Left lobe of liver (tissue), 2 donors: ENCODE results near the gene PHIP. TPM values are rescaled to one million over a fixed set of nuclear protein-coding genes. Genes with fewer than 3 reads are reported as not detected.
A peak's percentile ranks its signal among the peaks of the same experiment; 100 is the strongest.

Experiments
- ATAC-seq: fragments of 200-7000 bp; cut with Tn5 transposase; one replicate; pipeline ENCODE4 v1.9.1; 2020; ENCODE audit warnings: mild to moderate bottlenecking, moderate library complexity
- DNase-seq: peaks from one replicate; pipeline ENCODE4 v3.0.0-alpha.2; 2020; ENCODE audit warnings: low spot score
- total RNA-seq: library from RNA; stranded (reverse); gene quantifications from one replicate; pipeline ENCODE4 v1.2.1, GENCODE V29; 2021
- donor health status: DM: no; HTN: no; CAD: no; lungs with moderate emphysema.
- donor health status: DM: no; HTN: yes; CAD: no.

Gene PHIP
- total RNA-seq, 1 donor from 2014 or later: 4.9 TPM

GRCh38 chr6:79071547-79071946 lies 6.5 kb downstream of the PHIP start:
- DNase-seq (no peak), ATAC-seq (no peak)

- no peak for DNase-seq
- no peak for ATAC-seq
Observed at GRCh38 chr6:79070206-79070825, 7.7 kb downstream of the PHIP start.

GRCh38 chr6:79066828-79067227 lies 11.2 kb downstream of the PHIP start:
- ATAC-seq (no peak), DNase-seq (no peak)

GRCh38 chr6:79066330-79066729 lies 11.7 kb downstream of the PHIP start:
- DNase-seq (no peak), ATAC-seq (no peak)

- DNase-seq (no peak), ATAC-seq (no peak)
Observed at GRCh38 chr6:79065232-79065631, 12.8 kb downstream of the PHIP start.

GRCh38 chr6:79064635-79065034 lies 13.4 kb downstream of the PHIP start:
- DNase-seq (no peak), ATAC-seq (no peak)

GRCh38 chr6:79062708-79063107 lies 15.3 kb downstream of the PHIP start:
- ATAC-seq: no peak
- DNase-seq: no peak

- ATAC-seq: no peak
- no peak for DNase-seq
Observed at GRCh38 chr6:79057746-79058145, 20.3 kb downstream of the PHIP start.

GRCh38 chr6:79056226-79056625 lies 21.8 kb downstream of the PHIP start:
- DNase-seq (no peak), ATAC-seq (no peak)

- ATAC-seq (peak; percentile 42), DNase-seq (no peak)
Observed at GRCh38 chr6:79048611-79049010, 29.4 kb downstream of the PHIP start.

- no peak for ATAC-seq
- DNase-seq: no peak
Observed at GRCh38 chr6:79047072-79047471, 31.0 kb downstream of the PHIP start.

GRCh38 chr6:79045966-79046365 lies 32.1 kb downstream of the PHIP start:
- DNase-seq: no peak
- ATAC-seq: no peak

- ATAC-seq: no peak
Observed at GRCh38 chr6:79042799-79043126, 35.3 kb downstream of the PHIP start.

GRCh38 chr6:79042088-79042798 lies 35.8 kb downstream of the PHIP start:
- DNase-seq: no peak
- no peak for ATAC-seq

More at GRCh38 chr6:79042799-79043126, 35.3 kb downstream of the PHIP start:
- no peak for DNase-seq

GRCh38 chr6:79040083-79040482 lies 38.0 kb downstream of the PHIP start:
- no peak for ATAC-seq
- DNase-seq: no peak

GRCh38 chr6:79038061-79038460 lies 40.0 kb downstream of the PHIP start:
- DNase-seq (no peak), ATAC-seq (no peak)

- ATAC-seq: no peak
- DNase-seq: no peak
Observed at GRCh38 chr6:79034865-79035264, 43.2 kb downstream of the PHIP start.

GRCh38 chr6:79033279-79033678 lies 44.8 kb downstream of the PHIP start:
- no peak for ATAC-seq
- no peak for DNase-seq

GRCh38 chr6:79031821-79032590 lies 46.0 kb downstream of the PHIP start:
- DNase-seq: no peak
- no peak for ATAC-seq

GRCh38 chr6:79030511-79030910 lies 47.5 kb downstream of the PHIP start:
- ATAC-seq (no peak), DNase-seq (no peak)

- DNase-seq (no peak), ATAC-seq (no peak)
Observed at GRCh38 chr6:79030023-79030422, 48.0 kb downstream of the PHIP start.

GRCh38 chr6:79028641-79029314 lies 49.3 kb downstream of the PHIP start:
- no peak for DNase-seq
- no peak for ATAC-seq
